ENCODE measurements around the gene SGO1. TPM values are rescaled to one million over a fixed set of nuclear protein-coding genes. Genes with fewer than 3 reads are reported as not detected.

The SGO1 gene
- total RNA-seq, 1 experiment from 2014 or later = 34.3 TPM

DNA sequence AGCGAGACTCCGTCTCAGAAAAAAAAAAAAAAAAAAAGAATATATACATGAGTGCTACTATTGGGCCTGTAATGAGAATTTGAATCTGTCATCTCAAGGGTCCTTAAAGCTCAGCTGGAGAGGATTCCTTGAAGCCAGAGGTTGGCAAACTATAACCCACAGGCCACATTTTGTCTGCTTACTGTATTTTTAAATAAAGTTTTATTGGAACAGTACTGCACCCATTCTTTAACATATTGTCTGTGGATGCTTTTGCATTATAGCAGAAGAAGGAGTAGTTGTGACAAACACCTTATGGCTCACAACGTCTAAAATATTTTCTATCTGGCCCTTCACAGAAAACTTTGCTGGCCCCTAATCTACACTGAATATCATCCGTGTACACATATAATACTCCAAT is 60.7 kb downstream of the SGO1 start:
- H3K27ac Mint-ChIP-seq = no peak overlapping the region
- ATAC-seq = no peak
- CTCF ChIA-PET = no interaction called here

DNA sequence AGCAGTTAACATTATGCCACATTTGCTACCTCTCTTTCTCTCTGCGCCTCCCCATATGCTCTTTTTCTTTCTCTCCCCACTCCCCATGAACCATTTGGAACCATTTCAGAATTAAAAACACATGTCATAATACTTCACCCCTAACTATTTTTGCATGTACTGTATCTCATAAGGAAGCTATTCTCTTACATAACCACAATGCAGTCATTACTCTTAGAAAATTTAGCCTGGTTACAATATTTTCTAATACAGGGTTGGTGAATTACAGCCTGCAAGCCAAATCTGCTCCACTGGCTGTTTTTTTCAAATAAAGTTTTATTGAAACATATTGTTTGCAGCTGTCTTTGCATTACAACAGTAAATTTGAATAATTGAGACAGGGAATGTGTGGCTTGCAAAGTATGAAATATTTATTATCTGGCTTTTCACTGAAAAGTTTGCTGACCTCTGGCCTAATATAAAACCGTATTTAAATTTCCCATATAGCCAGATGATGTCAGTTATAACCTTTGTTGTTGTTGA is 62.8 kb downstream of the SGO1 start:
- DNase-seq (ENCODE audit: low spot score) = no peak
- POLR2A ChIA-PET = no interaction called here
- Mint-ChIP-seq H3K4me1 (no peaks in the 10 kb centered on the region), H3K9me3 (no peaks in the 10 kb centered on the region), H3K27ac (no peak overlapping the region), H3K4me3 (no peak overlapping the region), H3K27me3 (ENCODE audit: low read depth) (no peaks in the 10 kb centered on the region), H3K36me3 (no peaks in the 10 kb centered on the region)
- CTCF ChIA-PET = no interaction called here
- ATAC-seq = no peak
- TF ChIP-seq ZNF232 (CRISPR knock-in tag; IDR thresholded peaks at IDR 0.05) = no peak
- TF ChIP-seq NR3C1 (CRISPR knock-in tag; conservative IDR thresholded peaks at IDR 0.05; ENCODE audit: low read depth) = no peak
- TF ChIP-seq, protein P1, sequence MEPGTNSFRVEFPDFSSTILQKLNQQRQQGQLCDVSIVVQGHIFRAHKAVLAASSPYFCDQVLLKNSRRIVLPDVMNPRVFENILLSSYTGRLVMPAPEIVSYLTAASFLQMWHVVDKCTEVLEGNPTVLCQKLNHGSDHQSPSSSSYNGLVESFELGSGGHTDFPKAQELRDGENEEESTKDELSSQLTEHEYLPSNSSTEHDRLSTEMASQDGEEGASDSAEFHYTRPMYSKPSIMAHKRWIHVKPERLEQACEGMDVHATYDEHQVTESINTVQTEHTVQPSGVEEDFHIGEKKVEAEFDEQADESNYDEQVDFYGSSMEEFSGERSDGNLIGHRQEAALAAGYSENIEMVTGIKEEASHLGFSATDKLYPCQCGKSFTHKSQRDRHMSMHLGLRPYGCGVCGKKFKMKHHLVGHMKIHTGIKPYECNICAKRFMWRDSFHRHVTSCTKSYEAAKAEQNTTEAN (CRISPR knock-in tag; IDR thresholded peaks at IDR 0.05) = no peak
- TF ChIP-seq NFE2L1 (CRISPR knock-in tag; IDR thresholded peaks at IDR 0.05) = no peak
- TF ChIP-seq ZNF423 (CRISPR knock-in tag; IDR thresholded peaks at IDR 0.05) = no peak
- TF ChIP-seq MYBL2 (CRISPR knock-in tag; IDR thresholded peaks at IDR 0.05) = no peak
- TF ChIP-seq, protein P2, sequence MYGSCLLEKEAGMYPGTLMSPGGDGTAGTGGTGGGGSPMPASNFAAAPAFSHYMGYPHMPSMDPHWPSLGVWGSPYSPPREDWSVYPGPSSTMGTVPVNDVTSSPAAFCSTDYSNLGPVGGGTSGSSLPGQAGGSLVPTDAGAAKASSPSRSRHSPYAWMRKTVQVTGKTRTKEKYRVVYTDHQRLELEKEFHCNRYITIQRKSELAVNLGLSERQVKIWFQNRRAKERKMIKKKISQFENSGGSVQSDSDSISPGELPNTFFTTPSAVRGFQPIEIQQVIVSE (CRISPR knock-in tag; IDR thresholded peaks at IDR 0.05; ENCODE audit: borderline replicate concordance) = no peak
- TF ChIP-seq ZNF512 (CRISPR knock-in tag; IDR thresholded peaks at IDR 0.05; ENCODE audit: borderline replicate concordance) = no peak

More for the DNA sequence above, 60.7 kb downstream of the SGO1 start:
- POLR2A ChIA-PET = no interaction called here
- H3K4me1 Mint-ChIP-seq = no peaks in the 10 kb centered on the region
- no peak overlapping the region for H3K4me3 Mint-ChIP-seq
- no peaks in the 10 kb centered on the region for H3K36me3 Mint-ChIP-seq
- no peaks in the 10 kb centered on the region for H3K27me3 Mint-ChIP-seq (ENCODE audit: low read depth)
- DNase-seq (ENCODE audit: low spot score) = no peak
- H3K9me3 Mint-ChIP-seq = no peaks in the 10 kb centered on the region
- TF ChIP-seq ARID4B (CRISPR knock-in tag; IDR thresholded peaks at IDR 0.05; ENCODE audit: borderline replicate concordance) = no peak
- TF ChIP-seq PRRX2 (CRISPR knock-in tag; IDR thresholded peaks at IDR 0.05) = no peak
- no peak for TF ChIP-seq ZNF532 (CRISPR knock-in tag; IDR thresholded peaks at IDR 0.05; ENCODE audit: borderline replicate concordance)
- TF ChIP-seq, protein P2 (CRISPR knock-in tag; IDR thresholded peaks at IDR 0.05; ENCODE audit: borderline replicate concordance) = no peak
- no peak for TF ChIP-seq ZNF219 (CRISPR knock-in tag; IDR thresholded peaks at IDR 0.05; ENCODE audit: borderline replicate concordance)
- no peak for TF ChIP-seq ZNF121 (CRISPR knock-in tag; IDR thresholded peaks at IDR 0.05)
- TF ChIP-seq ZNF423 (CRISPR knock-in tag; IDR thresholded peaks at IDR 0.05) = no peak
